Astrocyte of the spinal cord (primary cell): ENCODE data around the gene CDC42EP5.

Experiments used
- DNase-seq: peaks from one replicate; pipeline ENCODE4 v3.0.0; 2011; ENCODE audit warnings: low read depth, low spot score
- H3K4me3 ChIP-seq: 2 replicates; pipeline ENCODE4 v1.5.1; 2011; ENCODE audit warnings: low read depth, mild to moderate bottlenecking, low read length, moderate library complexity
- in situ Hi-C: cut with HindIII; loops from 2 replicates; pipeline ENCODE4 v1.10.0; 2017; ENCODE audit warnings: low sequenced_read_pairs
- TF ChIP-seq, protein P1 (sequence below): IDR thresholded peaks from 2 replicates; pipeline ENCODE4 v1.5.1; 2012; ENCODE audit warnings: low read depth, mild to moderate bottlenecking, low read length, inconsistent platforms

The CDC42EP5 gene

GRCh38 chr19:54480051-54480450, 7.0 kb upstream of the CDC42EP5 start:
- H3K4me3 ChIP-seq, result no peak overlapping the region
- DNase-seq, result no peak
- TF ChIP-seq, protein P1, sequence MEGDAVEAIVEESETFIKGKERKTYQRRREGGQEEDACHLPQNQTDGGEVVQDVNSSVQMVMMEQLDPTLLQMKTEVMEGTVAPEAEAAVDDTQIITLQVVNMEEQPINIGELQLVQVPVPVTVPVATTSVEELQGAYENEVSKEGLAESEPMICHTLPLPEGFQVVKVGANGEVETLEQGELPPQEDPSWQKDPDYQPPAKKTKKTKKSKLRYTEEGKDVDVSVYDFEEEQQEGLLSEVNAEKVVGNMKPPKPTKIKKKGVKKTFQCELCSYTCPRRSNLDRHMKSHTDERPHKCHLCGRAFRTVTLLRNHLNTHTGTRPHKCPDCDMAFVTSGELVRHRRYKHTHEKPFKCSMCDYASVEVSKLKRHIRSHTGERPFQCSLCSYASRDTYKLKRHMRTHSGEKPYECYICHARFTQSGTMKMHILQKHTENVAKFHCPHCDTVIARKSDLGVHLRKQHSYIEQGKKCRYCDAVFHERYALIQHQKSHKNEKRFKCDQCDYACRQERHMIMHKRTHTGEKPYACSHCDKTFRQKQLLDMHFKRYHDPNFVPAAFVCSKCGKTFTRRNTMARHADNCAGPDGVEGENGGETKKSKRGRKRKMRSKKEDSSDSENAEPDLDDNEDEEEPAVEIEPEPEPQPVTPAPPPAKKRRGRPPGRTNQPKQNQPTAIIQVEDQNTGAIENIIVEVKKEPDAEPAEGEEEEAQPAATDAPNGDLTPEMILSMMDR, result no peak
- in situ Hi-C loops, result no loop called here

DNA sequence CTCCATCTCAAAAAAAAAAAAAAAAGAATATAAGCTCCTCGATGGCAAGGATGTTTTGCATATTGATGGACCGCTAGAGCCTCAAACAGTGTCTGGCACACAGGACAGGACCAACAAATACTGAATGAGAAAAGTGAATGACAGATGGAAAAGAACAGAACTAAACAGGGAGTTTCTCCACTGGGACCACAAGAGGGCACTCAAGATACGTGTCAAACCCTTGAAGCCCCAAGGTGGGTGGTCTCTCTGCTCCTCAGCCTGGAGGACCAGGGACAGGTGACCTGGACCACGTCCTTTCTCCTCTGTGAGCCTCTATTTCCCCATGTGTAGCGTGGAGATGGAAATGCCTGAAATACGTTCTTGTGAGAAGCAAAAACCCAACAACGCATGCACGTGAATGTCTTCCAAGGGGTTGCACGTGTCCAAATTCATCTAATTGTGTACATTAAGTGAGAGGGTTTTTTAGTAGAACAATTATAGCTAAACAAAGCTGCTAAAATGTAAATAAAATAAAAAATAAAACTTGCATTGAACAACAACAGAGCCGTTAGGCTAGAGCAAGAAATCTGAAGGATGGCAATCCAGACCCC, 5.7 kb upstream of the CDC42EP5 start:
- H3K4me3 ChIP-seq, result no peak overlapping the region
- in situ Hi-C loops, result no loop called here
- TF ChIP-seq, protein P1, result peak; percentile 73
- DNase-seq, result peak; percentile 41

DNA sequence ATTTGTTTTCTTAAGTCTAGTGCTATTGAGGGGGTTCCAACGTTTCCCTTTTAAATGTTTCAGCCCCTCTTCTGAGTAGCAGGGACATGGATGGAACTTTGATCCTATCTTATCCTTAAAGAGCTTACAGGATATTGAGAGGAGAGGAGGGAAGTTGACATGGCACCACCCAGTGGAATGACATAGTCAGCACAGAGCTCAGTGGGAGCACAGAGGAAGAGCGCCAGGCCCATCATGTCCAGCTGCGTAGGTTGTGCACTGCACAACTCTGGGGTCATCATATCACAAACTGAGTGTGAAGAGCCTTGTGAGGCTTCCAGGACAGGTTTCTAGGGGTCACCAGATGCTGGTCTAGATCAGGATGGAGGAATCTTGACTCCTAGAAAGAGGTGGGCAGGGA, 4.6 kb upstream of the CDC42EP5 start:
- no peak for DNase-seq
- TF ChIP-seq, protein P1, result no peak
- in situ Hi-C loops, result no loop called here

GRCh38 chr19:54475706-54476105, 2.6 kb upstream of the CDC42EP5 start:
- in situ Hi-C loops, result no loop called here
- DNase-seq, result no peak
- TF ChIP-seq, protein P1, result no peak
- no peak overlapping the region for H3K4me3 ChIP-seq

More for the DNA sequence above, 4.6 kb upstream of the CDC42EP5 start:
- no peak overlapping the region for H3K4me3 ChIP-seq

DNA sequence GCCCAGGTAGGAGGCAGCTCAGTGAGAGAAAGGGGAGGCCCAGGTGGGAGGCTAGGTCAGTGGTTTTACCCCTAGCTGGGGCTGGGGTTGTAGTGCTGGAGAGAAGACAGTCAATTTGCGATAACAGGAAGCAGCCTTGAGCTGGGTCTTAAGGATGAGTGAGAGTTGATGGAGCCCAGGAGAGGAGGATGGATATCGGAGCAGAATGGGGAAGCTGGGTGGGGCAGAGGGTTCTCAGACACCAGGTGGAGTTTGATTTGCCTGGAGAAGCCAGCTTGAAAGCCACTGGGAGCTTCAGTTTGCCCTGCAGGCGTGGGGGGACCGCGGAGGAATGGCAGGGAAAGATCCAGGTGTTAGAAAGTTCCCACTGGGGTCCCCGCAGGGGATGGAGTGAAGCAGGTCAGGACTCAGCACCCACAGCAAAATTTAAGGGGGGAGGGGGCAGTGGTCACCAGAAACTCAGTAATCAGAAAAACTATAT, 836 bp upstream of the CDC42EP5 start:
- TF ChIP-seq, protein P1, result no peak
- DNase-seq, result no peak
- no peak overlapping the region for H3K4me3 ChIP-seq
- in situ Hi-C loops, result no loop called here

- DNase-seq, result no peak
- H3K4me3 ChIP-seq, result peak overlapping the region; percentile 39
- TF ChIP-seq, protein P1, result no peak
- in situ Hi-C loops, result no loop called here
Observed at GRCh38 chr19:54470991-54471782, 1.9 kb downstream of the CDC42EP5 start.
